GM23248 (cell line): ENCODE data around the gene ALG1.
"Not testable (repeated sequence)": the region's sequence is repeated elsewhere in the genome, so short reads cannot be mapped to it uniquely, and the experiment has no call there.

ENCODE experiments used
- EZH2 ChIP-seq: fragments of 200-600 bp; sonication (generic); IDR thresholded peaks from 2 replicates; pipeline ENCODE4 v1.6.1; 2018; ENCODE audit warnings: antibody characterized with exemption, mild to moderate bottlenecking; ENCODE audit not compliant: insufficient read depth, poor library complexity, severe bottlenecking
- EZH2phosphoT487 ChIP-seq: fragments of 200-600 bp; sonication (generic); IDR thresholded peaks from 2 replicates; pipeline ENCODE4 v1.6.1; 2018; ENCODE audit warnings: antibody characterized with exemption, moderate library complexity, mild to moderate bottlenecking, low read depth; ENCODE audit not compliant: insufficient read depth

DNA sequence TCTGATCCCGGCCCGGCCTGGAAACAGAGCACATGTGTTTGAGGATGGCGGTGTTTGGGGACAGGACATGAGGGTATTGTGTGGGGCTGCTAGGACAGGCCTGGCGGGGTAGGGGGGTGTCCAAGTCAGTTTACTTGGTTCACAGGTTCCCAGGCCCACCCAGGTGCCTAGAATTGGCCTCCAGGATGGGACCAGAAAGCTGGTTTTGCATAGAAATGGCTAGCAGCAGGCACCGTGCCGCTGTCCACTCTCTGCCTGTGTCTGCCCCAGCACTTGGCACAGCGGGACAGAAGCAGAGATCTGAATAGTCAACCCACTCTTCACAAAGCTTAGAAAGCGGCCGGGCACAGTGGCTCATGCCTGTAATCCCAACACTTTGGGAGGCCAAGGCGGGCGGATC lies 14.1 kb downstream of the ALG1 start:
- not testable (repeated sequence) for TF ChIP-seq EZH2, EZH2phosphoT487
